ENCODE measurements around the gene OLIG1.

DNA sequence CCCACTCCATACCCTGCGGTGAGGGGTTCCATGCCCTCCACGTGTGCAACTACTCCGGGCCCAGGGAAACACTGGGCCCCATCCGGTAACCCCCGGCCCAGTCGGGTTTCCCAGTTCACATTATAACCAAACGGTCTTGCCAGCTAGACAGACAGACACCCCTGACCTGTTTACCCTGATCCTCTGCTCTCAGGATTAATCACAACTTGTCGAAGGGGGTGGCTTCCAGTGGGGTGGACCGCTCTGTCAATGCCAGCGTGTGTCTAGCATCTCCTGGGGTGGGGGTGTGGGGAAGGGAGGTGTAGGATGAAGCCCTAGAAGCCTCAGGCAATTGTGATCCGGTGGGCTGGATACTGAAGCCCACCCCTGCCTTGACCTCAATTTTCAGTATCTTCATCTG lies 48.8 kb upstream of the OLIG1 start:
- TF ChIP-seq, protein P1, sequence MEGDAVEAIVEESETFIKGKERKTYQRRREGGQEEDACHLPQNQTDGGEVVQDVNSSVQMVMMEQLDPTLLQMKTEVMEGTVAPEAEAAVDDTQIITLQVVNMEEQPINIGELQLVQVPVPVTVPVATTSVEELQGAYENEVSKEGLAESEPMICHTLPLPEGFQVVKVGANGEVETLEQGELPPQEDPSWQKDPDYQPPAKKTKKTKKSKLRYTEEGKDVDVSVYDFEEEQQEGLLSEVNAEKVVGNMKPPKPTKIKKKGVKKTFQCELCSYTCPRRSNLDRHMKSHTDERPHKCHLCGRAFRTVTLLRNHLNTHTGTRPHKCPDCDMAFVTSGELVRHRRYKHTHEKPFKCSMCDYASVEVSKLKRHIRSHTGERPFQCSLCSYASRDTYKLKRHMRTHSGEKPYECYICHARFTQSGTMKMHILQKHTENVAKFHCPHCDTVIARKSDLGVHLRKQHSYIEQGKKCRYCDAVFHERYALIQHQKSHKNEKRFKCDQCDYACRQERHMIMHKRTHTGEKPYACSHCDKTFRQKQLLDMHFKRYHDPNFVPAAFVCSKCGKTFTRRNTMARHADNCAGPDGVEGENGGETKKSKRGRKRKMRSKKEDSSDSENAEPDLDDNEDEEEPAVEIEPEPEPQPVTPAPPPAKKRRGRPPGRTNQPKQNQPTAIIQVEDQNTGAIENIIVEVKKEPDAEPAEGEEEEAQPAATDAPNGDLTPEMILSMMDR (IDR thresholded peaks at IDR 0.05) = no peak
- TF ChIP-seq EZH2phosphoT487 (IDR thresholded peaks at IDR 0.05) (no peak), EZH2 (IDR thresholded peaks at IDR 0.05) (no peak)
